Skeletal muscle tissue (tissue), 4 donors: ENCODE measurements around the gene HIVEP2. TPM values are rescaled to one million over a fixed set of nuclear protein-coding genes. Genes with fewer than 3 reads are reported as not detected.

Experiments used
- H3K27ac ChIP-seq: one replicate; pipeline ENCODE4 v1.7.0; 2013; ENCODE audit warnings: mild to moderate bottlenecking, low read depth, low read length, inconsistent platforms
- H3K27me3 ChIP-seq, 3 donors: one replicate each; pipeline ENCODE4 v1.7.0; 2013; ENCODE audit warnings: low read length in 3 of 3; ENCODE audit not compliant: control insufficient read depth in 3 of 3, insufficient read depth in 3 of 3
- H3K36me3 ChIP-seq, 3 donors: one replicate each; pipeline ENCODE4 v1.7.0; 2013; ENCODE audit warnings: low read length in 3 of 3; ENCODE audit not compliant: control insufficient read depth in 3 of 3, insufficient read depth in 3 of 3
- H3K4me1 ChIP-seq, 3 donors: one replicate each; pipeline ENCODE4 v1.7.0; 2013; ENCODE audit warnings: low read length in 3 of 3, mild to moderate bottlenecking in 3 of 3; ENCODE audit not compliant: control insufficient read depth in 3 of 3, insufficient read depth in 3 of 3
- H3K4me3 ChIP-seq, 3 donors: one replicate each; pipeline ENCODE4 v1.7.0; 2013; ENCODE audit warnings: low read length in 3 of 3
- H3K9ac ChIP-seq, 3 donors: one replicate each; pipeline ENCODE4 v1.7.0; 2013; ENCODE audit warnings: low read length in 3 of 3, mild to moderate bottlenecking in 3 of 3, moderate library complexity in 2 of 3, low read depth in 1 of 3
- H3K9me3 ChIP-seq, 3 donors: one replicate each; pipeline ENCODE4 v1.7.0; 2013; ENCODE audit warnings: low read length in 3 of 3; ENCODE audit not compliant: control insufficient read depth in 3 of 3
- total RNA-seq: library from RNA; depleted of rRNA; stranded (reverse); fragments of >200 nt; gene quantifications from one replicate; pipeline ENCODE4 v1.2.3, GENCODE V29; 2014
- donor health status: Osteomylitis.

The HIVEP2 gene
- total RNA-seq, 1 donor from 2014 or later, result 17.7 TPM

DNA sequence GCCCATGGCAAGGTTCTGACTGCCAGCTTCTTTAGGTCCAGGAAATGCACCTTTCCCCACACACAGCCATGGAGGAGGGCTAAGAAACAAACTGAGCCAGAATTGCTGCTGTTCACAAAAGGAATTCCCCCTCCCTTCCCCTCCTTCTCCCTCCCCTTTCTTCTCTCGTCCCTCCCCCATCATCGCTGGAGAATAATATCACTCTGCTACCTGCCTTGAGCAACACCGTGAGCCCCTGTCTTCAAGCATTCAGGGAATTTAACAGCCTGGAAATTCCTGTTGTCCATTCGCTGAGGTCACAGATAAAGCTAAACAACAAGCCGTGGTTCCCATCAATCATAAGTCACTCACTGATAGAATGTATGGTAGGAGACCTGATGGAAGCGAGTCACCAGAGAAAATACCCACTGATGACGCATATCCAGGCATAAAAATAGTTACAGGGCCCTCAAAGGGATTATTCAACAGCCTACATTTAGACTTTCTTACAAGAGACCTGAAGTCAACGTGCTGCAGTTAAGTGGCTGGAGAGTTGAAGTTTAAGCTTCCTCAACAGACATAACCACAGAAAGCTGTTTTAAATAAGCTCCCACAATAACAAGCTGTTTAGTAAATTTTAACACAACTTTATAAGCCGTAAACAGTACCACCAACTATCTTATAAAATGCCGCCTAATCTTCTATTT, 59.7 kb downstream of the HIVEP2 start:
- peak overlapping the region; percentile 90 for H3K27ac ChIP-seq
- no peaks in the 10 kb centered on the region for H3K27me3 ChIP-seq
- no peaks in the 10 kb centered on the region for H3K36me3 ChIP-seq
- no peaks in the 10 kb centered on the region for H3K9me3 ChIP-seq
- peak overlapping the region; percentile 65 to 74 (median 73) for H3K4me3 ChIP-seq
- H3K9ac ChIP-seq, result peak overlapping the region; percentile 70 to 80 (median 79)
- H3K4me1 ChIP-seq, result peaks cover 26 to 43% (median 34%) of the 10 kb centered on the region in 3 donors

DNA sequence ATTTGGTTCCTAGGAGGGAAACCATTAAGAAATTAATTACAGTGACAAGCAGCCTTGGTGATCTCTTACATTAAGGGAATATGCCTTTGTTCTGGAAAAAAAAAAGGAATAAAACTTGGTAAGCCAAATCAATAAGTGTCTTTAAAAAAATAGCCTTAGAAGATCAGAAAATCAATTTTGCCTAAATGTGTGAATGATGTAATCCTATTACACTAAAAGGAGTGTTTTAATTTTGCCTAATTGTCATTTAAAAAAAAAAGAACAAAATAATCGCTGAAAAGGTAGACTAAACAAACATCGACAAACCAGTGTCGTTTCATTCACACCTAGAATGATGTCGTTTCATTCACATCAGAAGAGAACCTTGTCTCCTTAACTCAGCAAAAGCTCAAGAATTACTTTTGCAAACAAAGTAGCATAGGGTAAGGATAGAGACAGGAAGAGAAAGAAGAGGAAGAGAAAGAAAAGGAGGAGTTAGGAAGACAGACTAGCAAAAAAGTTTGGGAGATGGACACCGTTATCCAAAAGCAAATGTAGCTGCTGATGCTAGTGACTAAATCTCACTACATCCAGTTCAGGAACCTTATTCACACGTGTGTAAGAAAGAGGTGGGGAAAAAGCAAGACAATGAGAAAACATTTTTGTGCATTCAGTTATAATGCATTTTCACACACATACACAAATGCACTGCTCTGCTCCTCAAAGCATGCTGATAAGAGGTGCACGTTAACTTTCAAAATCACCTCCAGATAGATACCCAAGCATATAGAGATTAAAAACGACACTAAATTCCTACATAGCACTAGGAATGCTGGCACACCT, 60.6 kb downstream of the HIVEP2 start:
- peak overlapping the region; percentile 65 to 74 (median 73) for H3K4me3 ChIP-seq
- H3K36me3 ChIP-seq, result no peaks in the 10 kb centered on the region
- H3K9ac ChIP-seq, result peak overlapping the region; percentile 70 to 80 (median 79)
- peak overlapping the region; percentile 90 for H3K27ac ChIP-seq
- H3K9me3 ChIP-seq, result no peaks in the 10 kb centered on the region
- peaks cover 32 to 47% (median 38%) of the 10 kb centered on the region in 3 donors for H3K4me1 ChIP-seq
- H3K27me3 ChIP-seq, result no peaks in the 10 kb centered on the region

DNA sequence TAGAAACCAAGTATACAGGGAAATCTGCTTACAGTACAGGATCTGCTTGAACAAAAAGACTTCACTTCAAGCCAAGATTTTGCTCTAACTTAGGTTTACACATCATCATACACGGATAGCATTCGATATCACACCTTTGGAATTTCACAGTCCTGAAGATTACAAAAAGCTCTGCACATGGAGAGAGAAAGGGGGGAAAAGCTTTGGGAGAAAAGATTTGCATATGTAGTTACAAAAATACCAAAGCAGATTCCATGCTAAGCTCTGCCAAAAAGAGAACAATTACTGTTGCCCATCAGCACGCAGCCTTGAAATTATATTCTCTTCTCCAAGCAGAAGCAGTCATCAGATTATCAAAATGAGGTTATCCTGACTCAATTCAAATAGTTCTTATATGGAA, 62.0 kb downstream of the HIVEP2 start:
- H3K9me3 ChIP-seq, result no peaks in the 10 kb centered on the region
- H3K27ac ChIP-seq, result no peak overlapping the region
- no peak overlapping the region for H3K9ac ChIP-seq
- no peak overlapping the region for H3K4me3 ChIP-seq
- H3K4me1 ChIP-seq, result peaks cover 34 to 51% (median 43%) of the 10 kb centered on the region in 3 donors
- H3K27me3 ChIP-seq, result no peaks in the 10 kb centered on the region
- no peaks in the 10 kb centered on the region for H3K36me3 ChIP-seq

GRCh38 chr6:142881761-142882160, 63.2 kb downstream of the HIVEP2 start:
- H3K27ac ChIP-seq, result no peak overlapping the region

DNA sequence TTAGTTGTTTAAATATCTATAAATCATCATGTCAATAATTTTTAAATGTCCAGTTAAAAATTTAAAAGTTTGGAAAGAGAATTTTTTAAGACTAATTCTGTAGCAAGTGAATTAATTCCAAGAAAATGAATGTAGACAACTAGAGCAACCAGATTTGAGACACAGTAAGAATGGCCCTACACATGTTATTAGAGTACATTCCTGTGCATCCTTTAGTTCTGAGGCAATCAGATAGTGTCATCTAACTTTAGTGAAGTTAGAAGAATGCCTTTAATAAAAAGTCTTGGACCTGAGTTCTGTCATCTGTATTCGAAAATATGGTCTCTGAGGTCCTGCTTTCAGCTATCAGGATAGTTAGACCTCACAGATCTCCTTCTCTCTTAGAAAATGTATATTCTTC, 63.7 kb downstream of the HIVEP2 start:
- no peak overlapping the region for H3K9ac ChIP-seq
- H3K27ac ChIP-seq, result no peak overlapping the region
- no peaks in the 10 kb centered on the region for H3K9me3 ChIP-seq
- no peaks in the 10 kb centered on the region for H3K27me3 ChIP-seq
- H3K36me3 ChIP-seq, result no peaks in the 10 kb centered on the region
- peaks cover 29 to 42% (median 37%) of the 10 kb centered on the region in 3 donors for H3K4me1 ChIP-seq
- H3K4me3 ChIP-seq, result no peak overlapping the region

More at GRCh38 chr6:142881761-142882160, 63.2 kb downstream of the HIVEP2 start:
- Histone ChIP-seq H3K4me3 (no peak overlapping the region), H3K9me3 (no peaks in the 10 kb centered on the region), H3K27me3 (no peaks in the 10 kb centered on the region), H3K9ac (no peak overlapping the region), H3K36me3 (no peaks in the 10 kb centered on the region), H3K4me1 (peaks cover 31 to 47% (median 42%) of the 10 kb centered on the region in 3 donors)

DNA sequence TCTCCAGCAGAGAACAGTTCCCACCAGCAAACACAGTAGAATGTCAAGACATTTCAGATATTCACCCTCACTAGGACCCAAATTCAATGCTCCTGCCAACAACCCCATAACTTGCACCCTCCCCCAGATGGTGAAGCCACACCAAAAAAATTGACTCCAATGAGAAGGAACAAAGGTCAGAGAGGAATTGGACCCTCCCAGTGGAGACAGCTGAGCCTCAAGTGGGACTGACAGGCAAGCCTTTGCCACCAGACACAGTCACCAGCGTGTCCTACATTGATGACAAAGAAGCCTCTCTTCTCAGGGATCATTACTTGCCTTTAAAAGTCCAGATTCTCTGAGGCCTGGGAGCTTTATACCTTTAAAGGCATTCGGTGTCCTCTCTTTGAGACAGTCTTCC, 64.8 kb downstream of the HIVEP2 start:
- no peak overlapping the region for H3K9ac ChIP-seq
- peaks cover 24 to 41% (median 33%) of the 10 kb centered on the region in 3 donors for H3K4me1 ChIP-seq
- no peaks in the 10 kb centered on the region for H3K9me3 ChIP-seq
- H3K27me3 ChIP-seq, result no peaks in the 10 kb centered on the region
- H3K27ac ChIP-seq, result no peak overlapping the region
- no peaks in the 10 kb centered on the region for H3K36me3 ChIP-seq
- H3K4me3 ChIP-seq, result no peak overlapping the region

- Histone ChIP-seq H3K9me3 (no peaks in the 10 kb centered on the region), H3K9ac (no peak overlapping the region), H3K27ac (no peak overlapping the region), H3K27me3 (no peaks in the 10 kb centered on the region), H3K36me3 (no peaks in the 10 kb centered on the region), H3K4me3 (no peak overlapping the region), H3K4me1 (peaks cover 23 to 46% (median 28%) of the 10 kb centered on the region in 3 donors)
Measured at GRCh38 chr6:142879527-142879926, 65.4 kb downstream of the HIVEP2 start.

GRCh38 chr6:142879076-142879475, 65.9 kb downstream of the HIVEP2 start:
- Histone ChIP-seq H3K4me3 (no peak overlapping the region), H3K27ac (no peak overlapping the region), H3K4me1 (peaks cover 24 to 46% (median 28%) of the 10 kb centered on the region in 3 donors)

DNA sequence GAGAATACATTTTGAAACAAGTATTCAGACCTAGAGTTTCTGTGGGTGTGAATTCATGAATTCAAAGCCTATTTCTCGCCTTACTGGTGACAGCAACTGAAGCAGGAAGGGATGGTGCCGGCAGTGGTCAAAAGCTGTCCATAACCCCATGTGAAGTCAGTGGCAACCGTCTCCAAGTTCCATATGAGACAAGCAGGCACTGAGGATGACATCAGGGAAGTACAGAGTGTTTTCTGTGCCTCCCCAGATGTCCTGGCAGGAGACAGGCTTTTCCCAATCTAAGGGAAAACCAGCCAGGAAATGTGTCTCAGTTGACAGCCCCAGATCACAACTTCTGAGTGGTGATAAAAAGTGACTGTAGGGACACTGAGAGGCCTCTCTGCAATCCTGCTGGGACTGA, 66.6 kb downstream of the HIVEP2 start:
- no peak overlapping the region for H3K9ac ChIP-seq
- H3K27ac ChIP-seq, result no peak overlapping the region
- H3K4me3 ChIP-seq, result no peak overlapping the region
- no peaks in the 10 kb centered on the region for H3K36me3 ChIP-seq
- no peaks in the 10 kb centered on the region for H3K9me3 ChIP-seq
- no peaks in the 10 kb centered on the region for H3K27me3 ChIP-seq
- H3K4me1 ChIP-seq, result peaks cover 24 to 45% (median 28%) of the 10 kb centered on the region in 3 donors

More at GRCh38 chr6:142879076-142879475, 65.9 kb downstream of the HIVEP2 start:
- no peak overlapping the region for H3K9ac ChIP-seq
- no peaks in the 10 kb centered on the region for H3K36me3 ChIP-seq
- no peaks in the 10 kb centered on the region for H3K27me3 ChIP-seq
- no peaks in the 10 kb centered on the region for H3K9me3 ChIP-seq

GRCh38 chr6:142874676-142875075, 70.3 kb downstream of the HIVEP2 start:
- Histone ChIP-seq H3K9me3 (no peaks in the 10 kb centered on the region), H3K4me1 (peaks cover 22 to 45% (median 28%) of the 10 kb centered on the region in 3 donors), H3K36me3 (no peaks in the 10 kb centered on the region), H3K4me3 (no peak overlapping the region), H3K9ac (no peak overlapping the region), H3K27ac (no peak overlapping the region), H3K27me3 (no peaks in the 10 kb centered on the region)
